GM03348 (cell line): ENCODE data around the gene NSFL1C.

ENCODE experiments used
- DNase-seq: peaks from one replicate; pipeline ENCODE4 v3.0.0; 2012; ENCODE audit warnings: low spot score

Gene NSFL1C

GRCh38 chr20:1484438-1485116, 17.9 kb upstream of the NSFL1C start:
- no peak for DNase-seq

GRCh38 chr20:1479831-1480595, 13.4 kb upstream of the NSFL1C start:
- DNase-seq: no peak

GRCh38 chr20:1478566-1478965, 11.9 kb upstream of the NSFL1C start:
- peak; percentile 64 for DNase-seq

GRCh38 chr20:1477896-1478490, 11.3 kb upstream of the NSFL1C start:
- no peak for DNase-seq

- no peak for DNase-seq
These were observed 8.4 kb upstream of the NSFL1C start for GRCh38 chr20:1474817-1475603.

GRCh38 chr20:1474325-1474724, 7.7 kb upstream of the NSFL1C start:
- no peak for DNase-seq

- DNase-seq: no peak
These were observed 6.9 kb upstream of the NSFL1C start for GRCh38 chr20:1473246-1474220.

GRCh38 chr20:1472556-1473245, 6.1 kb upstream of the NSFL1C start:
- DNase-seq: no peak

GRCh38 chr20:1471242-1471641, 4.6 kb upstream of the NSFL1C start:
- DNase-seq: no peak

- peak; percentile 86 for DNase-seq
These were observed 3.4 kb upstream of the NSFL1C start for GRCh38 chr20:1469925-1470571.

- DNase-seq: no peak
These were observed 2.8 kb upstream of the NSFL1C start for GRCh38 chr20:1469306-1469905.

- DNase-seq: no peak
These were observed 1.5 kb upstream of the NSFL1C start for GRCh38 chr20:1468117-1468624.

- no peak for DNase-seq
These were observed 887 bp upstream of the NSFL1C start for GRCh38 chr20:1467355-1468116.

- no peak for DNase-seq
These were observed 369 bp upstream of the NSFL1C start for GRCh38 chr20:1467082-1467354.

- no peak for DNase-seq
These were observed 1.0 kb downstream of the NSFL1C start for GRCh38 chr20:1465470-1466210.

GRCh38 chr20:1463971-1464570, 2.6 kb downstream of the NSFL1C start:
- no peak for DNase-seq

GRCh38 chr20:1462834-1463233, 3.8 kb downstream of the NSFL1C start:
- no peak for DNase-seq

- DNase-seq: no peak
These were observed 4.6 kb downstream of the NSFL1C start for GRCh38 chr20:1462001-1462400.
